Gastrocnemius medialis (tissue), 4 donors: ENCODE measurements around the gene C1orf210.

Source experiments
- POLR2A ChIP-seq, 2 donors: fragments of 450-650 bp; IDR thresholded peaks; one replicate each; pipeline ENCODE4 v1.6.1; 2017; ENCODE audit warnings: antibody characterized with exemption in 2 of 2, mild to moderate bottlenecking in 2 of 2, moderate library complexity in 2 of 2
- TF ChIP-seq, protein P1 (sequence below), 5 experiments: fragments of 450-650 bp in 3 of 5; fragments of 200-600 bp in 2 of 5; sonication (generic) in 2 of 5; IDR thresholded peaks in 4 of 5; conservative IDR thresholded peaks in 1 of 5; 1 replicate in 4 of 5; 2 replicates in 1 of 5; pipeline ENCODE4 v1.5.1; 2016 to 2019; ENCODE audit warnings: antibody characterized with exemption in 5 of 5, mild to moderate bottlenecking in 3 of 5, moderate library complexity in 3 of 5

DNA sequence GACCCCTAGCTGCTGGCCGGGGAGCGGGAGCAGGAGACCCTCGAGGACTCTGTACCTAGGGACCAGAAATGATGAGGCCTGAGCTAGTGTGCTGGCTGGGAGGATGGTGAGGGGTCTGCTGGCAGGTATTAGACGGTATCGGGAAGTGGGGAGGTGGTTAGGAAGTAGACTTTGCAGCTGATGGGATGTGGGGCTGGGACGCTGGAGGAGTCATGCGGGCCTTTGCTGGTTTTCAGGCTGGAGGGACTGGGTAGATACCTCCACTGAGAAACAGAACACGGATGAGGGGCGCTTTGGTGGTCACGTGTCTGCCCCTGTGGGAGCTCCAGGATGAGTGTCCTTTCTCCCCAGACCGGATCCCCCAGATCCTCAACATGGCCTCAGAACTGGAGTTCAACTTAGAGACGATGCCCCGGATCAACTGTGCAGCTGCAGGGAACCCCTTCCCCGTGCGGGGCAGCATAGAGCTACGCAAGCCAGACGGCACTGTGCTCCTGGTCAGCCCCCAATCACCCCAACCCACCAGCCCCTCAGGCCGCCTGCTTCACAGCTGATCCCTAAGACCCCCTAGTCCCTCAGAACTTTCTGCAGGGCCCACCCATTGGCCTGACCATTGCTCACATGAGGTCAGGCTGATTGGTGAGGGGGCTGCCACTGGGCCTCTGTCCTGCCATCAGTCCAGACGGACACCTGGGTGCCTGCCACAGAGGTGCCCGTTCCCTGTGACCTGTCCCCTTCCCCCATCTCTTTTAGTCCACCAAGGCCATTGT is 23.4 kb upstream of the C1orf210 start:
- TF ChIP-seq, protein P1, sequence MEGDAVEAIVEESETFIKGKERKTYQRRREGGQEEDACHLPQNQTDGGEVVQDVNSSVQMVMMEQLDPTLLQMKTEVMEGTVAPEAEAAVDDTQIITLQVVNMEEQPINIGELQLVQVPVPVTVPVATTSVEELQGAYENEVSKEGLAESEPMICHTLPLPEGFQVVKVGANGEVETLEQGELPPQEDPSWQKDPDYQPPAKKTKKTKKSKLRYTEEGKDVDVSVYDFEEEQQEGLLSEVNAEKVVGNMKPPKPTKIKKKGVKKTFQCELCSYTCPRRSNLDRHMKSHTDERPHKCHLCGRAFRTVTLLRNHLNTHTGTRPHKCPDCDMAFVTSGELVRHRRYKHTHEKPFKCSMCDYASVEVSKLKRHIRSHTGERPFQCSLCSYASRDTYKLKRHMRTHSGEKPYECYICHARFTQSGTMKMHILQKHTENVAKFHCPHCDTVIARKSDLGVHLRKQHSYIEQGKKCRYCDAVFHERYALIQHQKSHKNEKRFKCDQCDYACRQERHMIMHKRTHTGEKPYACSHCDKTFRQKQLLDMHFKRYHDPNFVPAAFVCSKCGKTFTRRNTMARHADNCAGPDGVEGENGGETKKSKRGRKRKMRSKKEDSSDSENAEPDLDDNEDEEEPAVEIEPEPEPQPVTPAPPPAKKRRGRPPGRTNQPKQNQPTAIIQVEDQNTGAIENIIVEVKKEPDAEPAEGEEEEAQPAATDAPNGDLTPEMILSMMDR (IDR thresholded peaks at IDR 0.05 in 4 of 5, conservative IDR thresholded peaks at IDR 0.05 in 1 of 5) = no peak
- no peak for TF ChIP-seq POLR2A (IDR thresholded peaks at IDR 0.05)
